Measurements from ENCODE around the gene IL12A.

GRCh38 chr3:159995091-159995490 is 6.5 kb downstream of the IL12A start:
- TF ChIP-seq CREB1 (CRISPR knock-in tag; IDR thresholded peaks at IDR 0.05) (no peak), MAX (CRISPR knock-in tag; IDR thresholded peaks at IDR 0.05) (no peak), MYBL2 (CRISPR knock-in tag; IDR thresholded peaks at IDR 0.05) (no peak), HMGXB4 (CRISPR knock-in tag; IDR thresholded peaks at IDR 0.05) (no peak), ELF4 (CRISPR knock-in tag; IDR thresholded peaks at IDR 0.05; ENCODE audit: low read depth) (no peak)

Measured in WTC11 (cell line).